Activated B cell treated with CpG ODN at 0.5 μM for 24 hours (primary cell): Measurements from ENCODE around the gene CCDC50. TPM values are rescaled to one million over a fixed set of nuclear protein-coding genes. Genes with fewer than 3 reads are reported as not detected.
A peak's percentile ranks its signal among the peaks of the same experiment; 100 is the strongest.

Experiments used
- ATAC-seq: fragments of 200-7000 bp; cut with Tn5 transposase; one replicate; pipeline ENCODE4 v1.10.0; 2021; ENCODE audit warnings: low read depth, mild to moderate bottlenecking, moderate library complexity
- CTCF ChIA-PET: fragments of 350-600 bp; sonication (Branson Sonifier 250); formaldehyde crosslinking; loops from one replicate; lab custom pipeline; 2021; ENCODE audit warnings: antibody characterized with exemption; lab: Charles Lee
- POLR2A ChIA-PET: fragments of 350-600 bp; sonication (Branson Sonifier 250); formaldehyde crosslinking; loops from one replicate; lab custom pipeline; 2021; ENCODE audit warnings: antibody characterized with exemption; lab: Charles Lee
- DNase-seq: peaks from one replicate; pipeline ENCODE4 v3.0.0; 2022
- H3K27ac Mint-ChIP-seq: one replicate; pipeline ENCODE4 v1.8.0; 2020; ENCODE audit warnings: mixed read lengths
- H3K27me3 Mint-ChIP-seq: one replicate; pipeline ENCODE4 v1.8.0; 2021; ENCODE audit warnings: mixed read lengths
- H3K36me3 Mint-ChIP-seq: one replicate; pipeline ENCODE4 v1.8.0; 2021; ENCODE audit warnings: low read depth, mixed read lengths
- H3K4me1 Mint-ChIP-seq: one replicate; pipeline ENCODE4 v1.8.0; 2021; ENCODE audit warnings: mixed read lengths
- H3K4me3 Mint-ChIP-seq: one replicate; pipeline ENCODE4 v1.8.0; 2020; ENCODE audit warnings: mild to moderate bottlenecking, mixed read lengths
- H3K9me3 Mint-ChIP-seq: one replicate; pipeline ENCODE4 v1.8.0; 2020; ENCODE audit warnings: mixed read lengths
- CTCF ChIP-seq: fragments of 200-600 bp; IDR thresholded peaks from one replicate; pipeline ENCODE4 v1.8.0; 2022; ENCODE audit warnings: antibody characterized with exemption, mild to moderate bottlenecking
- intact Hi-C: fragments of 100-400 bp; cut with micrococcal nuclease; formaldehyde crosslinking; loops from one replicate; pipeline ENCODE4 v1.15.1; 2024
- total RNA-seq: library from RNA; stranded (reverse); gene quantifications from 2 replicates; pipeline ENCODE4 v1.2.3, GENCODE V29; 2022

Gene CCDC50
- total RNA-seq, 1 donor from 2014 or later = 153 TPM

- H3K4me3 Mint-ChIP-seq = peak overlapping the region; percentile 64
- peak overlapping the region; percentile 79 for H3K27ac Mint-ChIP-seq
- no peaks in the 10 kb centered on the region for H3K9me3 Mint-ChIP-seq
- POLR2A ChIA-PET = interaction anchor here (0.7 to 1.5 kb wide), 3 partner anchors 18 to 88 kb away, joined by 3 to 5 read pairs (median 4); no protein-coding TSS in a partner anchor
- intact Hi-C loops = loop anchor here (1.0 kb wide), 1 partner anchor 9 kb away; no protein-coding TSS in a partner anchor
- CTCF ChIA-PET = interaction anchor here (1.2 kb wide), 1 partner anchor 17 kb away, joined by 3 read pairs; no protein-coding TSS in a partner anchor
- no peaks in the 10 kb centered on the region for H3K27me3 Mint-ChIP-seq
- DNase-seq (no peak), ATAC-seq (no peak)
- H3K36me3 Mint-ChIP-seq = peaks cover 17% of the 10 kb centered on the region
- H3K4me1 Mint-ChIP-seq = peaks cover 97% of the 10 kb centered on the region
- no peak for TF ChIP-seq CTCF
Measured at GRCh38 chr3:191336833-191337232, 7.6 kb downstream of the CCDC50 start.

GRCh38 chr3:191338177-191338488 lies 8.9 kb downstream of the CCDC50 start:
- no peak for DNase-seq
- H3K27me3 Mint-ChIP-seq = no peaks in the 10 kb centered on the region

GRCh38 chr3:191339316-191339917 lies 10.2 kb downstream of the CCDC50 start:
- no peak for ATAC-seq
- no peaks in the 10 kb centered on the region for H3K27me3 Mint-ChIP-seq
- ChIA-PET CTCF (no interaction called here), POLR2A (interaction anchor here (1.4 kb wide), 2 partner anchors 11 to 16 kb away, joined by 3 read pairs; partner anchors contain the start of gene CCDC50)
- peak overlapping the region; percentile 24 for H3K4me3 Mint-ChIP-seq
- no peak for DNase-seq
- no peaks in the 10 kb centered on the region for H3K9me3 Mint-ChIP-seq
- peaks cover 96% of the 10 kb centered on the region for H3K4me1 Mint-ChIP-seq
- peaks cover 18% of the 10 kb centered on the region for H3K36me3 Mint-ChIP-seq
- peak overlapping the region; percentile 61 for H3K27ac Mint-ChIP-seq
- intact Hi-C loops = no loop called here
- no peak for TF ChIP-seq CTCF

More at GRCh38 chr3:191338177-191338488, 8.9 kb downstream of the CCDC50 start:
- H3K36me3 Mint-ChIP-seq = peaks cover 14% of the 10 kb centered on the region
- intact Hi-C loops = no loop called here
- CTCF ChIA-PET = no interaction called here
- POLR2A ChIA-PET = interaction anchor here (1.1 to 1.5 kb wide), 3 partner anchors 9 to 90 kb away, joined by 3 to 4 read pairs (median 4); partner anchors contain the start of gene CCDC50
- ATAC-seq = no peak
- H3K27ac Mint-ChIP-seq = peak overlapping the region; percentile 79
- TF ChIP-seq CTCF = no peak
- H3K4me1 Mint-ChIP-seq = peaks cover 97% of the 10 kb centered on the region
- peak overlapping the region; percentile 32 for H3K4me3 Mint-ChIP-seq
- H3K9me3 Mint-ChIP-seq = no peaks in the 10 kb centered on the region

GRCh38 chr3:191340351-191340750 lies 11.2 kb downstream of the CCDC50 start:
- intact Hi-C loops = no loop called here

More at GRCh38 chr3:191340351-191340750, 11.2 kb downstream of the CCDC50 start:
- H3K4me1 Mint-ChIP-seq = peaks cover 96% of the 10 kb centered on the region
- ChIA-PET CTCF (no interaction called here), POLR2A (interaction anchor here (1.4 kb wide), 1 partner anchor 15 kb away, joined by 3 read pairs; no protein-coding TSS in a partner anchor)
- no peaks in the 10 kb centered on the region for H3K9me3 Mint-ChIP-seq
- no peaks in the 10 kb centered on the region for H3K27me3 Mint-ChIP-seq
- DNase-seq = no peak
- peaks cover 20% of the 10 kb centered on the region for H3K36me3 Mint-ChIP-seq
- no peak for ATAC-seq
- no peak overlapping the region for H3K4me3 Mint-ChIP-seq
- no peak for TF ChIP-seq CTCF
- H3K27ac Mint-ChIP-seq = peak overlapping the region; percentile 35
